ENCODE results near the gene SPP1. TPM values are rescaled to one million over a fixed set of nuclear protein-coding genes. Genes with fewer than 3 reads are reported as not detected.

SPP1 gene
- total RNA-seq, 1 donor from 2014 or later = 14.2 TPM

GRCh38 chr4:88003261-88003660, 27.7 kb downstream of the SPP1 start:
- peak overlapping the region; percentile 31 for H3K4me3 Mint-ChIP-seq
- peaks cover 2% of the 10 kb centered on the region for H3K36me3 Mint-ChIP-seq (ENCODE audit: low read depth)
- no peak overlapping the region for H3K27ac Mint-ChIP-seq (ENCODE audit: unreplicated experiment)
- H3K4me1 Mint-ChIP-seq = peaks cover 19% of the 10 kb centered on the region
- TF ChIP-seq, protein P1, sequence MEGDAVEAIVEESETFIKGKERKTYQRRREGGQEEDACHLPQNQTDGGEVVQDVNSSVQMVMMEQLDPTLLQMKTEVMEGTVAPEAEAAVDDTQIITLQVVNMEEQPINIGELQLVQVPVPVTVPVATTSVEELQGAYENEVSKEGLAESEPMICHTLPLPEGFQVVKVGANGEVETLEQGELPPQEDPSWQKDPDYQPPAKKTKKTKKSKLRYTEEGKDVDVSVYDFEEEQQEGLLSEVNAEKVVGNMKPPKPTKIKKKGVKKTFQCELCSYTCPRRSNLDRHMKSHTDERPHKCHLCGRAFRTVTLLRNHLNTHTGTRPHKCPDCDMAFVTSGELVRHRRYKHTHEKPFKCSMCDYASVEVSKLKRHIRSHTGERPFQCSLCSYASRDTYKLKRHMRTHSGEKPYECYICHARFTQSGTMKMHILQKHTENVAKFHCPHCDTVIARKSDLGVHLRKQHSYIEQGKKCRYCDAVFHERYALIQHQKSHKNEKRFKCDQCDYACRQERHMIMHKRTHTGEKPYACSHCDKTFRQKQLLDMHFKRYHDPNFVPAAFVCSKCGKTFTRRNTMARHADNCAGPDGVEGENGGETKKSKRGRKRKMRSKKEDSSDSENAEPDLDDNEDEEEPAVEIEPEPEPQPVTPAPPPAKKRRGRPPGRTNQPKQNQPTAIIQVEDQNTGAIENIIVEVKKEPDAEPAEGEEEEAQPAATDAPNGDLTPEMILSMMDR (conservative IDR thresholded peaks at IDR 0.05) = no peak
- H3K9me3 Mint-ChIP-seq = peaks cover 3% of the 10 kb centered on the region
- DNase-seq (ENCODE audit: low read depth, low spot score) = no peak
- peaks cover 6% of the 10 kb centered on the region for H3K27me3 Mint-ChIP-seq (ENCODE audit: low read depth)

GRCh38 chr4:88005076-88005475, 29.6 kb downstream of the SPP1 start:
- Mint-ChIP-seq H3K4me3 (peak overlapping the region; percentile 90), H3K4me1 (peaks cover 32% of the 10 kb centered on the region), H3K27ac (ENCODE audit: unreplicated experiment) (peak overlapping the region; percentile 70), H3K27me3 (ENCODE audit: low read depth) (peaks cover 6% of the 10 kb centered on the region), H3K36me3 (ENCODE audit: low read depth) (no peaks in the 10 kb centered on the region), H3K9me3 (peaks cover 3% of the 10 kb centered on the region)
- DNase-seq (ENCODE audit: low read depth, low spot score) = no peak
- TF ChIP-seq, protein P1 (conservative IDR thresholded peaks at IDR 0.05) = no peak

GRCh38 chr4:88005946-88006345, 30.4 kb downstream of the SPP1 start:
- Mint-ChIP-seq H3K27ac (ENCODE audit: unreplicated experiment) (no peak overlapping the region), H3K9me3 (no peaks in the 10 kb centered on the region)

DNA sequence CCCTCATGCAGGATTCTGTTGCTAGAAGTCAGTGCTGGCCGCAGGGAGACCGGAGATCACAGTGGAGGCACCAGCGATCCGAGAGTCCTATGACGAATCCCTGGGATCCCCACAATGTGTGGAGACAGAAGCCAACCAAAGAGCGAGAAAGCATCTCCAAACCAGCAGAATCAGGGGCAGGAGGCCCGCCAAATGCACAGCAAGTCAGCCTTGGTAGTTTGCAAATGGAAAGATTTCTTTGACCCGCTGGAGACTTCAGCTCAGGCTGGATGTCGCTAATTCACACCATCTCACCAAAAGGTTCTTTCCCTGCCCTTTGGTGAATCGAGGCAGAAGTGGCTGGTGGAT, 31.4 kb downstream of the SPP1 start:
- Mint-ChIP-seq H3K27me3 (ENCODE audit: low read depth) (peaks cover 6% of the 10 kb centered on the region), H3K4me3 (peak overlapping the region; percentile 90), H3K27ac (ENCODE audit: unreplicated experiment) (peak overlapping the region; percentile 85), H3K36me3 (ENCODE audit: low read depth) (no peaks in the 10 kb centered on the region), H3K9me3 (no peaks in the 10 kb centered on the region), H3K4me1 (peaks cover 48% of the 10 kb centered on the region)
- peak; percentile 12 for DNase-seq (ENCODE audit: low read depth, low spot score)
- TF ChIP-seq, protein P1 (conservative IDR thresholded peaks at IDR 0.05) = no peak

More at GRCh38 chr4:88005946-88006345, 30.4 kb downstream of the SPP1 start:
- peaks cover 6% of the 10 kb centered on the region for H3K27me3 Mint-ChIP-seq (ENCODE audit: low read depth)
- H3K4me3 Mint-ChIP-seq = peak overlapping the region; percentile 90
- no peaks in the 10 kb centered on the region for H3K36me3 Mint-ChIP-seq (ENCODE audit: low read depth)
- TF ChIP-seq, protein P1 (conservative IDR thresholded peaks at IDR 0.05) = no peak
- DNase-seq (ENCODE audit: low read depth, low spot score) = no peak
- peaks cover 39% of the 10 kb centered on the region for H3K4me1 Mint-ChIP-seq

DNA sequence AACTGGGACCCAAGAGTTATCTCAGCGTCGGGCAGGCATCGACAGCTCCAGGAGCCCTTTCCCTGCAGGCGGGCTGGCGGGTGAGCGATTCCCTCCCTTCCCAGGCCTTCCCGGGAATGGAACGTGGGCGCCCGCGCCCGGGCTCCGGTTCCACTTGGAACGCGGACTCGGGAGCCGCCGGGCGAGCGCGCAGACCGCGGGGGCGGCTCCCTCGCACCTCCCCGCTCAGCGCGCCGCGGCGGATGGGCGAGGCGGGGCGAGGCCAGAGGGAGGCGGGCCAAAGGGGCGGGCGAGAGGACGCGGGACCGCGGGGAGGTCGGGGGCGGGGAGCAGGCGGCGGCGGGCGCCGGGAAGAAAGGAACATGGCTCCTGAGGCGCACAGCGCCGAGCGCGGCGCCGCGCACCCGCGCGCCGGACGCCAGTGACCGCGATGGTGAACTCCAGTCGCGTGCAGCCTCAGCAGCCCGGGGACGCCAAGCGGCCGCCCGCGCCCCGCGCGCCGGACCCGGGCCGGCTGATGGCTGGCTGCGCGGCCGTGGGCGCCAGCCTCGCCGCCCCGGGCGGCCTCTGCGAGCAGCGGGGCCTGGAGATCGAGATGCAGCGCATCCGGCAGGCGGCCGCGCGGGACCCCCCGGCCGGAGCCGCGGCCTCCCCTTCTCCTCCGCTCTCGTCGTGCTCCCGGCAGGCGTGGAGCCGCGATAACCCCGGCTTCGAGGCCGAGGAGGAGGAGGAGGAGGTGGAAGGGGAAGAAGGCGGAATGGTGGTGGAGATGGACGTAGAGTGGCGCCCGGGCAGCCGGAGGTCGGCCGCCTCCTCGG, 32.0 kb downstream of the SPP1 start, which contains the start of gene PKD2:
Gene PKD2, plus strand, starts transcription at position 332 of the 818 bp plus-strand sequence. Its CDS starts 99 bp downstream, at position 431.
- H3K4me3 Mint-ChIP-seq = peak within 1 kb of the TSS; percentile 98

More for the DNA sequence above, 32.0 kb downstream of the SPP1 start, which contains the start of gene PKD2:
- H3K36me3 Mint-ChIP-seq (ENCODE audit: low read depth) = no peaks in the 10 kb centered on the region
- no peaks in the 10 kb centered on the region for H3K9me3 Mint-ChIP-seq
- peak; percentile 66 for DNase-seq (ENCODE audit: low read depth, low spot score)
- H3K4me1 Mint-ChIP-seq = peaks cover 54% of the 10 kb centered on the region
- TF ChIP-seq, protein P1 (conservative IDR thresholded peaks at IDR 0.05) = no peak
- peaks cover 6% of the 10 kb centered on the region for H3K27me3 Mint-ChIP-seq (ENCODE audit: low read depth)
- H3K27ac Mint-ChIP-seq (ENCODE audit: unreplicated experiment) = peak within 1 kb of the TSS; percentile 94

Data from neural crest cell (in vitro differentiated cells).